HEK293 (cell line): ENCODE data around the gene BFSP2.

Experiments
- CTCF ChIP-seq: fragments of 450-650 bp; formaldehyde crosslinking; IDR thresholded peaks from 2 replicates; pipeline ENCODE4 v1.5.1; 2016; ENCODE audit warnings: missing biosample characterization, missing genetic modification characterization
- HIC1 ChIP-seq: fragments of 450-650 bp; formaldehyde crosslinking; IDR thresholded peaks from 2 replicates; pipeline ENCODE4 v1.5.1; 2016; ENCODE audit warnings: missing biosample characterization, missing genetic modification characterization
- KLF16 ChIP-seq: fragments of 450-650 bp; formaldehyde crosslinking; IDR thresholded peaks from 2 replicates; pipeline ENCODE4 v1.5.1; 2017; ENCODE audit warnings: missing biosample characterization, missing genetic modification characterization
- REST ChIP-seq: fragments of 450-650 bp; formaldehyde crosslinking; IDR thresholded peaks from 2 replicates; pipeline ENCODE4 v1.5.1; 2016; ENCODE audit warnings: missing biosample characterization, missing genetic modification characterization
- TCF7L2 ChIP-seq: IDR thresholded peaks from 2 replicates; pipeline ENCODE4 v1.6.1; 2011; ENCODE audit warnings: low read depth, mild to moderate bottlenecking, inconsistent platforms, low read length, moderate library complexity, borderline replicate concordance
- ZBTB21 ChIP-seq: fragments of 450-650 bp; formaldehyde crosslinking; IDR thresholded peaks from 2 replicates; pipeline ENCODE4 v1.5.1; 2017; ENCODE audit warnings: missing biosample characterization, missing genetic modification characterization
- ZBTB26 ChIP-seq: fragments of 450-650 bp; formaldehyde crosslinking; optimal IDR thresholded peaks from 2 replicates; pipeline ENCODE3; 2016; ENCODE audit warnings: missing biosample characterization, mild to moderate bottlenecking, missing genetic modification characterization
- ZNF16 ChIP-seq: fragments of 450-650 bp; formaldehyde crosslinking; IDR thresholded peaks from 2 replicates; pipeline ENCODE4 v1.5.1; 2016; ENCODE audit warnings: low read depth, missing biosample characterization, missing genetic modification characterization
- ZNF670 ChIP-seq: fragments of 450-650 bp; formaldehyde crosslinking; IDR thresholded peaks from 2 replicates; pipeline ENCODE4 v1.5.1; 2016; ENCODE audit warnings: missing biosample characterization, missing genetic modification characterization, low read depth

GRCh38 chr3:133376810-133377209, 23.0 kb upstream of the BFSP2 start:
- TF ChIP-seq REST (tag by site-specific recombination) (no peak), ZNF670 (tag by site-specific recombination) (no peak), ZNF16 (tag by site-specific recombination) (no peak), ZBTB26 (tag by site-specific recombination) (no peak), ZBTB21 (tag by site-specific recombination) (no peak), KLF16 (tag by site-specific recombination) (no peak), CTCF (tag by site-specific recombination) (no peak), HIC1 (tag by site-specific recombination) (no peak), TCF7L2 (no peak)
